Measurements from ENCODE around the gene LAGE3.

DNA sequence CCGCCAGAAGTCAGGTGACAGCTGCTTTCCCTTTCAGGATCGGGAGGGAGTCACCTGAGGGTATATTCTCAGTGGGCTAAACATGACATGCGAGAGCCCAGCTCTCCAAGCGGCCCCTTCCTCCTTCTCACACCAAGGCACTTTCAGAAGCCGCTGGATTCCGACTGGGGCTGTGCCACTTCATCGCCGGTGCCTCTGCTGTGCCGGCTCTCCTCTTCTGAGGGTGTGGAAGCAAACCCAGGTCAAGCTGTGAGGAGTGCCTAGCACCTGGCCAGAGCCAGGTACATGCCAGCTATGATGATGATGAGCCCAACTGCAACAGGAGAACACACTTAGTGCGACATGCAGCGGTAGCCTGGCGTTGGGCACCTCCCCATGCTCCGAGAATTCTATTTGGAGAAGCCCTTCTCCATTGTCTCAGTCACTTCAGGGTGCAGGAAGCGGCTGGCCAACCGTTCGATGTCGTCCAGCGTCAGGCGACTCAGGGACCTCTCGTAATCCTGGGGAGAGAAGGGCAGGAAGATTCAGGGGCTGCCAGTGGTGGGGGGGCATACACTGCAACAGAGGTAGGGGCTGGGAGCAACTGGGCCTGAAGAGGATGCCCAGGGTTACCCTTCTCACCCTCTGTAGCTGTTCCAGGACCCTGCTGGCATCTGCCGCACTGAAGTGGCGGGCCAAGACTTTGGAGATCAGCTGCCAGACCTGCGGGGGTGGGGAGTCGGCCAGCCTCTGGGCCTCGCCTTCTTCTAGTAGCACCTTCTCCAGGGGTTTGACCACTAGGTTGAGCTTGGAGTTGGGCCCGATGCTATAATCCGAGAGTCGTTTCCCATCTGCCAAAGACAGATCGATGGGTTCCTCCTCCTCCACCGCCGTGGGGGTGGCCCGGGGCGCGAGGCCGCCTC is 6.3 kb upstream of the LAGE3 start:
- TF ChIP-seq, protein P1, sequence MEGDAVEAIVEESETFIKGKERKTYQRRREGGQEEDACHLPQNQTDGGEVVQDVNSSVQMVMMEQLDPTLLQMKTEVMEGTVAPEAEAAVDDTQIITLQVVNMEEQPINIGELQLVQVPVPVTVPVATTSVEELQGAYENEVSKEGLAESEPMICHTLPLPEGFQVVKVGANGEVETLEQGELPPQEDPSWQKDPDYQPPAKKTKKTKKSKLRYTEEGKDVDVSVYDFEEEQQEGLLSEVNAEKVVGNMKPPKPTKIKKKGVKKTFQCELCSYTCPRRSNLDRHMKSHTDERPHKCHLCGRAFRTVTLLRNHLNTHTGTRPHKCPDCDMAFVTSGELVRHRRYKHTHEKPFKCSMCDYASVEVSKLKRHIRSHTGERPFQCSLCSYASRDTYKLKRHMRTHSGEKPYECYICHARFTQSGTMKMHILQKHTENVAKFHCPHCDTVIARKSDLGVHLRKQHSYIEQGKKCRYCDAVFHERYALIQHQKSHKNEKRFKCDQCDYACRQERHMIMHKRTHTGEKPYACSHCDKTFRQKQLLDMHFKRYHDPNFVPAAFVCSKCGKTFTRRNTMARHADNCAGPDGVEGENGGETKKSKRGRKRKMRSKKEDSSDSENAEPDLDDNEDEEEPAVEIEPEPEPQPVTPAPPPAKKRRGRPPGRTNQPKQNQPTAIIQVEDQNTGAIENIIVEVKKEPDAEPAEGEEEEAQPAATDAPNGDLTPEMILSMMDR (IDR thresholded peaks at IDR 0.05): no peak
- TF ChIP-seq POLR2A (IDR thresholded peaks at IDR 0.05) (no peak), EP300 (IDR thresholded peaks at IDR 0.05) (no peak), POLR2AphosphoS5 (IDR thresholded peaks at IDR 0.05) (no peak)

Data from gastroesophageal sphincter (tissue), 3 donors.